ENCODE data around the gene SIK2. TPM values are rescaled to one million over a fixed set of nuclear protein-coding genes. Genes with fewer than 3 reads are reported as not detected.

The SIK2 gene
- total and polyA plus RNA-seq, 2 donors = 4.5 to 5.3 TPM

GRCh38 chr11:111574373-111575225, 27.6 kb upstream of the SIK2 start:
- Histone ChIP-seq H3K4me1 (ENCODE audit: control insufficient read depth in 2 of 2, insufficient read depth in 2 of 2, low read length in 2 of 2) (no peaks in the 10 kb centered on the region), H3K36me3 (ENCODE audit: control insufficient read depth in 2 of 2, insufficient read depth in 2 of 2, low read length in 1 of 2) (no peaks in the 10 kb centered on the region), H3K27me3 (ENCODE audit: control insufficient read depth in 2 of 2, insufficient read depth in 1 of 2, low read length in 1 of 2) (no peaks in the 10 kb centered on the region), H3K4me3 (ENCODE audit: low read length in 2 of 2) (no peak overlapping the region), H3K9me3 (ENCODE audit: control insufficient read depth in 2 of 2, insufficient read depth in 1 of 2, low read length in 1 of 2) (no peaks in the 10 kb centered on the region), H3K27ac (ENCODE audit: low read depth in 1 of 2, low read length in 1 of 2) (no peak overlapping the region)
- WGBS = 78% methylated on average over 7 of the region's 7 CpGs
- DNase-seq (ENCODE audit: low read depth in 6 of 9, low spot score in 9 of 9) = no peak

- Histone ChIP-seq H3K27ac (ENCODE audit: low read depth in 1 of 2, low read length in 1 of 2) (no peak overlapping the region), H3K4me1 (ENCODE audit: control insufficient read depth in 2 of 2, insufficient read depth in 2 of 2, low read length in 2 of 2) (no peaks in the 10 kb centered on the region), H3K4me3 (ENCODE audit: low read length in 2 of 2) (no peak overlapping the region), H3K27me3 (ENCODE audit: control insufficient read depth in 2 of 2, insufficient read depth in 1 of 2, low read length in 1 of 2) (no peaks in the 10 kb centered on the region), H3K36me3 (ENCODE audit: control insufficient read depth in 2 of 2, insufficient read depth in 2 of 2, low read length in 1 of 2) (no peaks in the 10 kb centered on the region), H3K9me3 (ENCODE audit: control insufficient read depth in 2 of 2, insufficient read depth in 1 of 2, low read length in 1 of 2) (no peaks in the 10 kb centered on the region)
- no peak for DNase-seq (ENCODE audit: low read depth in 6 of 9, low spot score in 9 of 9)
- WGBS = 96% methylated on average over 6 of the region's 6 CpGs
Measured at GRCh38 chr11:111575740-111576139, 26.5 kb upstream of the SIK2 start.

GRCh38 chr11:111577821-111578220, 24.4 kb upstream of the SIK2 start:
- no peaks in the 10 kb centered on the region for H3K36me3 ChIP-seq (ENCODE audit: control insufficient read depth in 2 of 2, insufficient read depth in 2 of 2, low read length in 1 of 2)
- 52% methylated on average over 4 of the region's 4 CpGs for WGBS
- DNase-seq (ENCODE audit: low read depth in 6 of 9, low spot score in 9 of 9) = no peak
- H3K27me3 ChIP-seq (ENCODE audit: control insufficient read depth in 2 of 2, insufficient read depth in 1 of 2, low read length in 1 of 2) = no peaks in the 10 kb centered on the region
- H3K9me3 ChIP-seq (ENCODE audit: control insufficient read depth in 2 of 2, insufficient read depth in 1 of 2, low read length in 1 of 2) = no peaks in the 10 kb centered on the region
- H3K4me1 ChIP-seq (ENCODE audit: control insufficient read depth in 2 of 2, insufficient read depth in 2 of 2, low read length in 2 of 2) = no peaks in the 10 kb centered on the region
- H3K27ac ChIP-seq (ENCODE audit: low read depth in 1 of 2, low read length in 1 of 2) = no peak overlapping the region
- H3K4me3 ChIP-seq (ENCODE audit: low read length in 2 of 2) = no peak overlapping the region

GRCh38 chr11:111581341-111581740, 20.9 kb upstream of the SIK2 start:
- Histone ChIP-seq H3K4me1 (ENCODE audit: control insufficient read depth in 2 of 2, insufficient read depth in 2 of 2, low read length in 2 of 2) (no peaks in the 10 kb centered on the region), H3K27ac (ENCODE audit: low read depth in 1 of 2, low read length in 1 of 2) (no peak overlapping the region), H3K36me3 (ENCODE audit: control insufficient read depth in 2 of 2, insufficient read depth in 2 of 2, low read length in 1 of 2) (no peaks in the 10 kb centered on the region), H3K27me3 (ENCODE audit: control insufficient read depth in 2 of 2, insufficient read depth in 1 of 2, low read length in 1 of 2) (no peaks in the 10 kb centered on the region), H3K9me3 (ENCODE audit: control insufficient read depth in 2 of 2, insufficient read depth in 1 of 2, low read length in 1 of 2) (no peaks in the 10 kb centered on the region), H3K4me3 (ENCODE audit: low read length in 2 of 2) (no peak overlapping the region)
- DNase-seq (ENCODE audit: low read depth in 6 of 9, low spot score in 9 of 9) = no peak
- WGBS = 94% methylated on average over 1 of the region's 1 CpG

- DNase-seq (ENCODE audit: low read depth in 6 of 9, low spot score in 9 of 9) = no peak
- Histone ChIP-seq H3K36me3 (ENCODE audit: control insufficient read depth in 2 of 2, insufficient read depth in 2 of 2, low read length in 1 of 2) (no peaks in the 10 kb centered on the region), H3K27ac (ENCODE audit: low read depth in 1 of 2, low read length in 1 of 2) (no peak overlapping the region)
Measured at GRCh38 chr11:111582163-111582562, 20.1 kb upstream of the SIK2 start.

GRCh38 chr11:111582881-111583280, 19.4 kb upstream of the SIK2 start:
- Histone ChIP-seq H3K27ac (ENCODE audit: low read depth in 1 of 2, low read length in 1 of 2) (no peak overlapping the region), H3K9me3 (ENCODE audit: control insufficient read depth in 2 of 2, insufficient read depth in 1 of 2, low read length in 1 of 2) (no peaks in the 10 kb centered on the region), H3K4me1 (ENCODE audit: control insufficient read depth in 2 of 2, insufficient read depth in 2 of 2, low read length in 2 of 2) (no peaks in the 10 kb centered on the region), H3K4me3 (ENCODE audit: low read length in 2 of 2) (no peak overlapping the region), H3K36me3 (ENCODE audit: control insufficient read depth in 2 of 2, insufficient read depth in 2 of 2, low read length in 1 of 2) (no peaks in the 10 kb centered on the region), H3K27me3 (ENCODE audit: control insufficient read depth in 2 of 2, insufficient read depth in 1 of 2, low read length in 1 of 2) (no peaks in the 10 kb centered on the region)
- DNase-seq (ENCODE audit: low read depth in 6 of 9, low spot score in 9 of 9) = no peak
- WGBS = 89% methylated on average over 4 of the region's 4 CpGs

More at GRCh38 chr11:111582163-111582562, 20.1 kb upstream of the SIK2 start:
- H3K4me1 ChIP-seq (ENCODE audit: control insufficient read depth in 2 of 2, insufficient read depth in 2 of 2, low read length in 2 of 2) = no peaks in the 10 kb centered on the region
- no peak overlapping the region for H3K4me3 ChIP-seq (ENCODE audit: low read length in 2 of 2)
- no peaks in the 10 kb centered on the region for H3K27me3 ChIP-seq (ENCODE audit: control insufficient read depth in 2 of 2, insufficient read depth in 1 of 2, low read length in 1 of 2)
- no peaks in the 10 kb centered on the region for H3K9me3 ChIP-seq (ENCODE audit: control insufficient read depth in 2 of 2, insufficient read depth in 1 of 2, low read length in 1 of 2)

GRCh38 chr11:111585371-111585770, 16.9 kb upstream of the SIK2 start:
- H3K4me3 ChIP-seq (ENCODE audit: low read length in 2 of 2) = no peak overlapping the region
- no peaks in the 10 kb centered on the region for H3K4me1 ChIP-seq (ENCODE audit: control insufficient read depth in 2 of 2, insufficient read depth in 2 of 2, low read length in 2 of 2)
- WGBS = 51% methylated on average over 2 of the region's 2 CpGs
- no peak overlapping the region for H3K27ac ChIP-seq (ENCODE audit: low read depth in 1 of 2, low read length in 1 of 2)
- no peaks in the 10 kb centered on the region for H3K27me3 ChIP-seq (ENCODE audit: control insufficient read depth in 2 of 2, insufficient read depth in 1 of 2, low read length in 1 of 2)
- no peak for DNase-seq (ENCODE audit: low read depth in 6 of 9, low spot score in 9 of 9)
- H3K9me3 ChIP-seq (ENCODE audit: control insufficient read depth in 2 of 2, insufficient read depth in 1 of 2, low read length in 1 of 2) = no peaks in the 10 kb centered on the region
- H3K36me3 ChIP-seq (ENCODE audit: control insufficient read depth in 2 of 2, insufficient read depth in 2 of 2, low read length in 1 of 2) = no peaks in the 10 kb centered on the region

GRCh38 chr11:111586388-111586831, 15.8 kb upstream of the SIK2 start:
- peak in 7 of 9 donors; percentile 33 to 74 (median 54) for DNase-seq (ENCODE audit: low read depth in 6 of 9, low spot score in 9 of 9)
- 37% methylated on average over 1 of the region's 1 CpG for WGBS

GRCh38 chr11:111589114-111589513, 13.1 kb upstream of the SIK2 start:
- no peak overlapping the region for H3K4me3 ChIP-seq (ENCODE audit: low read length in 2 of 2)
- WGBS = 100% methylated on average over 2 of the region's 2 CpGs
- H3K36me3 ChIP-seq (ENCODE audit: control insufficient read depth in 2 of 2, insufficient read depth in 2 of 2, low read length in 1 of 2) = no peaks in the 10 kb centered on the region
- no peak for DNase-seq (ENCODE audit: low read depth in 6 of 9, low spot score in 9 of 9)
- no peak overlapping the region for H3K27ac ChIP-seq (ENCODE audit: low read depth in 1 of 2, low read length in 1 of 2)
- no peaks in the 10 kb centered on the region for H3K27me3 ChIP-seq (ENCODE audit: control insufficient read depth in 2 of 2, insufficient read depth in 1 of 2, low read length in 1 of 2)
- no peaks in the 10 kb centered on the region for H3K4me1 ChIP-seq (ENCODE audit: control insufficient read depth in 2 of 2, insufficient read depth in 2 of 2, low read length in 2 of 2)
- H3K9me3 ChIP-seq (ENCODE audit: control insufficient read depth in 2 of 2, insufficient read depth in 1 of 2, low read length in 1 of 2) = no peaks in the 10 kb centered on the region

More at GRCh38 chr11:111586388-111586831, 15.8 kb upstream of the SIK2 start:
- Histone ChIP-seq H3K27ac (ENCODE audit: low read depth in 1 of 2, low read length in 1 of 2) (no peak overlapping the region), H3K9me3 (ENCODE audit: control insufficient read depth in 2 of 2, insufficient read depth in 1 of 2, low read length in 1 of 2) (no peaks in the 10 kb centered on the region), H3K27me3 (ENCODE audit: control insufficient read depth in 2 of 2, insufficient read depth in 1 of 2, low read length in 1 of 2) (no peaks in the 10 kb centered on the region), H3K36me3 (ENCODE audit: control insufficient read depth in 2 of 2, insufficient read depth in 2 of 2, low read length in 1 of 2) (no peaks in the 10 kb centered on the region), H3K4me3 (ENCODE audit: low read length in 2 of 2) (no peak overlapping the region), H3K4me1 (ENCODE audit: control insufficient read depth in 2 of 2, insufficient read depth in 2 of 2, low read length in 2 of 2) (no peaks in the 10 kb centered on the region)
